Neural progenitor cell (in vitro differentiated cells): ENCODE data around the gene SELENOO. TPM values are rescaled to one million over a fixed set of nuclear protein-coding genes. Genes with fewer than 3 reads are reported as not detected.

ENCODE experiments used
- DNase-seq: peaks from one replicate; pipeline ENCODE4 v3.0.0-alpha.2; 2016; ENCODE audit warnings: low spot score
- H2AFZ ChIP-seq: fragments of 200-600 bp; sonication (generic); replicated peaks from 2 replicates; pipeline ENCODE4 v1.6.1; 2016; ENCODE audit warnings: antibody characterized with exemption
- H3F3A ChIP-seq: fragments of 200-600 bp; sonication (generic); 2 replicates; pipeline ENCODE4 v1.6.1; 2016; ENCODE audit warnings: antibody characterized with exemption, low read depth
- H3K27ac ChIP-seq: fragments of 200-600 bp; sonication (generic); 2 replicates; pipeline ENCODE4 v1.5.1; 2016; ENCODE audit warnings: mild to moderate bottlenecking
- H3K27me3 ChIP-seq: fragments of 200-600 bp; sonication (generic); 2 replicates; pipeline ENCODE4 v1.6.1; 2016; ENCODE audit warnings: mild to moderate bottlenecking, moderate library complexity
- H3K36me3 ChIP-seq: fragments of 200-600 bp; sonication (generic); 2 replicates; pipeline ENCODE4 v1.5.1; 2016
- H3K4me1 ChIP-seq: fragments of 200-600 bp; sonication (generic); 2 replicates; pipeline ENCODE4 v1.6.1; 2016; ENCODE audit warnings: mixed run types
- H3K4me2 ChIP-seq: fragments of 200-600 bp; sonication (generic); 2 replicates; pipeline ENCODE4 v1.6.1; 2016
- H3K4me3 ChIP-seq: fragments of 200-600 bp; sonication (generic); 2 replicates; pipeline ENCODE4 v1.5.1; 2016
- H3K79me2 ChIP-seq: fragments of 200-600 bp; sonication (generic); 2 replicates; pipeline ENCODE4 v1.6.1; 2016; ENCODE audit warnings: low read depth
- H3K9ac ChIP-seq: fragments of 200-600 bp; sonication (generic); 2 replicates; pipeline ENCODE4 v1.6.1; 2016
- H3K9me3 ChIP-seq: fragments of 200-600 bp; sonication (generic); 2 replicates; pipeline ENCODE4 v1.5.1; 2016; ENCODE audit warnings: low read depth
- H4K20me1 ChIP-seq: fragments of 200-600 bp; sonication (generic); 2 replicates; pipeline ENCODE4 v1.6.1; 2016; ENCODE audit warnings: low read depth
- H3K27ac Mint-ChIP-seq: 3 replicates; pipeline ENCODE4 v1.8.0; 2021; ENCODE audit warnings: mixed read lengths
- H3K27me3 Mint-ChIP-seq: 2 replicates; pipeline ENCODE4 v1.8.0; 2022; ENCODE audit warnings: low read depth, mild to moderate bottlenecking, inconsistent platforms, moderate library complexity, mixed read lengths; ENCODE audit not compliant: insufficient read depth
- H3K36me3 Mint-ChIP-seq: 3 replicates; pipeline ENCODE4 v1.8.0; 2021; ENCODE audit warnings: mixed read lengths
- H3K4me1 Mint-ChIP-seq: 3 replicates; pipeline ENCODE4 v1.8.0; 2021; ENCODE audit warnings: mixed read lengths
- H3K4me3 Mint-ChIP-seq: 3 replicates; pipeline ENCODE4 v1.8.0; 2021; ENCODE audit warnings: mild to moderate bottlenecking, moderate library complexity, mixed read lengths
- H3K9me3 Mint-ChIP-seq: 3 replicates; pipeline ENCODE4 v1.8.0; 2020; ENCODE audit warnings: mixed read lengths
- EZH2 ChIP-seq: fragments of 200-600 bp; sonication (generic); IDR thresholded peaks from 2 replicates; pipeline ENCODE4 v1.6.1; 2017; ENCODE audit warnings: antibody characterized with exemption, mild to moderate bottlenecking, moderate library complexity
- EZH2phosphoT487 ChIP-seq: fragments of 200-600 bp; sonication (generic); IDR thresholded peaks from 2 replicates; pipeline ENCODE4 v1.6.1; 2017; ENCODE audit warnings: antibody characterized with exemption
- total RNA-seq: library from RNA; depleted of rRNA; stranded (reverse); fragments of >200 nt; gene quantifications from 2 replicates; pipeline ENCODE4 v1.2.3, GENCODE V29; 2015; ENCODE audit warnings: low replicate concordance
- TF ChIP-seq, protein P1 (sequence below): fragments of 200-600 bp; sonication (generic); IDR thresholded peaks from 2 replicates; pipeline ENCODE4 v1.5.1; 2017; ENCODE audit warnings: antibody characterized with exemption, mild to moderate bottlenecking

SELENOO gene
- total RNA-seq, 1 donor from 2014 or later: 7.6 TPM

DNA sequence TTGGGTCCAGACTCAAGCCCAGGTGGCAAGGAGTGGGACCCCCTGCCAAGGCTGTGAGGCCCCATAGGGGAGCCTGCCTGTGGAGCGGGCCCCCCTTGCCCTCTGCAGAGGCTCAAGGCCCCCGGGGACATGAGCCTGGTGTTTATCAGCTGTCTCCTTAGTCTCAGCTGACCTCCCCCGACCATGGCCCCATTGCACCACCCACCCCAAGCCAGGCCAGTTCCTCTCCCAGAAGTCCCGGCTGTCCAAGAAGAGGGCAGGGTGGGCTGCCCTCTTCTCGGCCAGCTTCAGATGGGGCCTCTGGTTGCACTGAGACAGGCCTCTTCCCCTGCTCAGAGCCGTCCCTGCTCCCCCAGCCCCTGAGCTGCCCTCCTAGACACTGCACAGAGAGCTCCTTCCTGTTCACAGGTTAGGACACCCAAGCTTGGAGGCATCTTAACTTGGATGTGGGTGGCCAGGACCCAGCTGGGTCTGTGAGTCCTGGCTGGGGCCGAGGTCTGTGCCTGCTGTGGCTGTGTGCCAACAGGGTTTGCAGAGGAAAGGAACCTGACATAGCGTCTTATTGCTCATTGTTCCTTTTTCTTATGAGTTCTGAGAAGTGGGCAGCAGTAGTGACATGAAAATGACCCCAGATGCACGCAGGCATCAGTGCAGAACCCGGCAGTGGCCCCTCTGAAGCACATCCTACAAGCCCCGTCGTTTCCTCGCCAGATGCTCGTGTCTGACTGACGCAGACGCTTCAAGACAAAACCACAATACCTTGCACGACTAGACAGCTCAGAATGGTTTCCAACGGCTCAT lies 9.7 kb upstream of the SELENOO start:
- peaks cover 3% of the 10 kb centered on the region for H3K4me1 ChIP-seq

DNA sequence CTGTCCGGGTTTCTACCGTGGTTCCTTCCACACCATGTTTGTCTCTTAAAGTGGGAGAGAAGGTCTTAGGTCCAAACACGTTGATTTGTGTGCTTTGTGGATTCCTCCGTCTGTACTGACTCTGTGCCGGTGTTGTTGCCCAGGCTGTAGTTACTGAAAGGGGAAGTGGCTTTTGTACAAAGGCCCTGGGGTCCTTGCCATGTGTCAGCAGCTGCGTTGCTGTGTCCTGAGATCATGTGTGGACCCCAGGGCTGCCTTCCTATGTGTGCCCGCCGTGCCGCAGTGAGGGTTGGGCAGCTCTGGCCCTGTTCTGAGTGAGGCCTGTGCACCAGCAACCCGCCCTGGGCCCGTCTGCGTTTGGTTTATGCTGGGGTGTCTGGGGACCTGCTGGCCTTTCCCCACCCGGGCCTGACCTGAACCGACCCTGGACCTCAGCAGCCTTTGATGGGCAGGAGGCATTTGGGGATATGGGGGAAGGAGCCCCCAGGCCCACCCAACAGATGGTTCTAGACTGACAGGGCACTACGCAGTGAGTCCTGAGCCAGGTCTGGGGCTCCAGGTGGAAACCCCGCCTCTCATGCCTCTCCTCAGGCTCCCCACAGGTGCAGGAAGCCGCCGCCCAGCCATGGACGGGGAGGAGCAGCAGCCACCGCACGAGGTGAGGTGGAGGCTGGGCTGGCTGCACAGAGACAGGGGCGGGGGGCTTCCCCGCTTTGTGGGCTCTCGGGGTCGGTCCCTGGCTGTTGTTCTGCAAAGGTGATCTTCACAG lies 8.2 kb upstream of the SELENOO start:
- no peaks in the 10 kb centered on the region for H3F3A ChIP-seq
- H3K9me3 Mint-ChIP-seq: no peaks in the 10 kb centered on the region
- peaks cover 46% of the 10 kb centered on the region for H4K20me1 ChIP-seq
- H3K27ac Mint-ChIP-seq: no peak overlapping the region
- H3K27ac ChIP-seq: no peak overlapping the region
- H2AFZ ChIP-seq: no peak overlapping the region
- H3K4me3 ChIP-seq: no peak overlapping the region
- H3K9me3 ChIP-seq: no peaks in the 10 kb centered on the region
- H3K4me1 Mint-ChIP-seq: peaks cover 4% of the 10 kb centered on the region
- no peaks in the 10 kb centered on the region for H3K4me1 ChIP-seq
- no peaks in the 10 kb centered on the region for H3K27me3 ChIP-seq
- H3K36me3 ChIP-seq: no peaks in the 10 kb centered on the region
- peaks cover 5% of the 10 kb centered on the region for H3K36me3 Mint-ChIP-seq
- H3K27me3 Mint-ChIP-seq: no peaks in the 10 kb centered on the region
- no peak overlapping the region for H3K4me3 Mint-ChIP-seq
- no peak for DNase-seq
- no peak for TF ChIP-seq EZH2
- TF ChIP-seq, protein P1, sequence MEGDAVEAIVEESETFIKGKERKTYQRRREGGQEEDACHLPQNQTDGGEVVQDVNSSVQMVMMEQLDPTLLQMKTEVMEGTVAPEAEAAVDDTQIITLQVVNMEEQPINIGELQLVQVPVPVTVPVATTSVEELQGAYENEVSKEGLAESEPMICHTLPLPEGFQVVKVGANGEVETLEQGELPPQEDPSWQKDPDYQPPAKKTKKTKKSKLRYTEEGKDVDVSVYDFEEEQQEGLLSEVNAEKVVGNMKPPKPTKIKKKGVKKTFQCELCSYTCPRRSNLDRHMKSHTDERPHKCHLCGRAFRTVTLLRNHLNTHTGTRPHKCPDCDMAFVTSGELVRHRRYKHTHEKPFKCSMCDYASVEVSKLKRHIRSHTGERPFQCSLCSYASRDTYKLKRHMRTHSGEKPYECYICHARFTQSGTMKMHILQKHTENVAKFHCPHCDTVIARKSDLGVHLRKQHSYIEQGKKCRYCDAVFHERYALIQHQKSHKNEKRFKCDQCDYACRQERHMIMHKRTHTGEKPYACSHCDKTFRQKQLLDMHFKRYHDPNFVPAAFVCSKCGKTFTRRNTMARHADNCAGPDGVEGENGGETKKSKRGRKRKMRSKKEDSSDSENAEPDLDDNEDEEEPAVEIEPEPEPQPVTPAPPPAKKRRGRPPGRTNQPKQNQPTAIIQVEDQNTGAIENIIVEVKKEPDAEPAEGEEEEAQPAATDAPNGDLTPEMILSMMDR: no peak
- TF ChIP-seq EZH2phosphoT487: no peak
- H3K79me2 ChIP-seq: peaks cover 9% of the 10 kb centered on the region
- H3K4me2 ChIP-seq: no peak overlapping the region
- no peak overlapping the region for H3K9ac ChIP-seq

More for the DNA sequence above, 9.7 kb upstream of the SELENOO start:
- Histone ChIP-seq H3K4me2 (peak overlapping the region; percentile 66), H3F3A (peaks cover 2% of the 10 kb centered on the region), H3K9ac (no peak overlapping the region), H3K4me3 (peak overlapping the region; percentile 25), H2AFZ (no peak overlapping the region), H4K20me1 (peaks cover 58% of the 10 kb centered on the region), H3K27me3 (no peaks in the 10 kb centered on the region), H3K79me2 (peaks cover 24% of the 10 kb centered on the region), H3K36me3 (no peaks in the 10 kb centered on the region), H3K27ac (no peak overlapping the region), H3K9me3 (no peaks in the 10 kb centered on the region)
- H3K4me3 Mint-ChIP-seq: peak overlapping the region; percentile 17
- no peak for DNase-seq
- no peak for TF ChIP-seq EZH2phosphoT487
- no peak for TF ChIP-seq EZH2
- TF ChIP-seq, protein P1: no peak
- H3K4me1 Mint-ChIP-seq: peaks cover 9% of the 10 kb centered on the region
- no peaks in the 10 kb centered on the region for H3K27me3 Mint-ChIP-seq
- H3K36me3 Mint-ChIP-seq: peaks cover 5% of the 10 kb centered on the region
- H3K9me3 Mint-ChIP-seq: no peaks in the 10 kb centered on the region
- peak overlapping the region; percentile 69 for H3K27ac Mint-ChIP-seq

DNA sequence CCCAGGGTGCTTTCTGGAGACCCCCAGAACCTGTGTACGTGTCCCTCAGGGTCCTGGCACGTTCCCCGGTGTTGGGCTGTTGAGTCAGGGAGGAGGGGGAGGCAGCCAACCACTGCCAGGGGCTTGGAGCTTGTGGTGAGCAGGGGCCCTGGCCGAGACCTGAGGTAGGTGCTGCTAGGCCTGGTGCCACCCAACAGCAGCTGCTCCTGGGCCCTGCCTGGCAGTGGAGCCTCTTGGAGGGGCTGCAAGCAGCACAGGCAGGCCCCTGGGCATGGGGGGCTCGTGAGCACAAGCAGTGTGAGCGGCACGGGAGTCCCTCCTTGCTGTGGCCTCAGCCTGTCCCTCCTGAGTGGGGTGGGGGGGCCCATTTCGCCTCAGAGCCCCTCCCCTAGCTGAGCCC lies 7.2 kb upstream of the SELENOO start:
- Histone ChIP-seq H3K9ac (no peak overlapping the region), H3K27ac (no peak overlapping the region), H3K4me3 (no peak overlapping the region), H2AFZ (no peak overlapping the region), H4K20me1 (peaks cover 40% of the 10 kb centered on the region), H3K9me3 (no peaks in the 10 kb centered on the region), H3K79me2 (peaks cover 9% of the 10 kb centered on the region), H3K4me1 (no peaks in the 10 kb centered on the region), H3K27me3 (no peaks in the 10 kb centered on the region), H3K36me3 (no peaks in the 10 kb centered on the region), H3K4me2 (no peak overlapping the region), H3F3A (peaks cover under 1% of the 10 kb centered on the region)
- TF ChIP-seq, protein P1: no peak
- TF ChIP-seq EZH2 (no peak), EZH2phosphoT487 (no peak)
- peaks cover 5% of the 10 kb centered on the region for H3K36me3 Mint-ChIP-seq
- H3K27ac Mint-ChIP-seq: no peak overlapping the region
- no peak for DNase-seq
- H3K4me3 Mint-ChIP-seq: no peak overlapping the region
- no peaks in the 10 kb centered on the region for H3K27me3 Mint-ChIP-seq
- no peaks in the 10 kb centered on the region for H3K9me3 Mint-ChIP-seq
- H3K4me1 Mint-ChIP-seq: peaks cover 4% of the 10 kb centered on the region
